Endothelial cell of umbilical vein (primary cell): ENCODE data around the gene SSUH2. TPM values are rescaled to one million over a fixed set of nuclear protein-coding genes. Genes with fewer than 3 reads are reported as not detected.

Source experiments
- BruUV-seq: library from RNA; stranded (reverse); fragments of 400-500 nt; replicated peaks from 2 replicates; lab custom pipeline; 2021; lab: Mats Ljungman, UMichigan
- CTCF ChIA-PET: fragments of 300-600, 350-600 bp; sonication (Branson Sonifier 250); formaldehyde crosslinking; loops from one replicate; lab custom pipeline; 2021; ENCODE audit warnings: antibody characterized with exemption, inconsistent platforms; lab: Charles Lee
- POLR2A ChIA-PET: fragments of 300-600, 350-600 bp; sonication (Branson Sonifier 250); formaldehyde crosslinking; loops from one replicate; lab custom pipeline; 2021; ENCODE audit warnings: antibody characterized with exemption, inconsistent platforms; lab: Charles Lee
- DNase-seq: peaks from one replicate; pipeline ENCODE4 v3.0.0-alpha.2; 2011; ENCODE audit warnings: low read depth, low spot score
- FAIRE-seq: peaks from 2 replicates; lab custom pipeline; 2011; peaks lifted over from hg19 to GRCh38; lab: Jason Lieb, UNC
- H2AFZ ChIP-seq: 2 replicates; pipeline ENCODE4 v1.6.0; 2012; ENCODE audit warnings: low read depth, low read length, control low read depth, inconsistent platforms
- H3K27ac ChIP-seq: 2 replicates; pipeline ENCODE4 v1.5.1; 2011; ENCODE audit warnings: low read depth, mild to moderate bottlenecking, control low read depth, low read length, moderate library complexity; ENCODE audit not compliant: insufficient read depth
- H3K27me3 ChIP-seq, 2 experiments: 2 replicates each; pipeline versions ENCODE4 v1.6.0 to v1.6.1; 2011; ENCODE audit warnings: low read length in 2 of 2, mixed read lengths in 1 of 2; ENCODE audit not compliant: control insufficient read depth in 2 of 2, insufficient read depth in 2 of 2
- H3K36me3 ChIP-seq, 2 experiments: 2 replicates in 1 of 2; 3 replicates in 1 of 2; pipeline ENCODE4 v1.5.1; 2011; ENCODE audit warnings: low read length in 2 of 2, mild to moderate bottlenecking in 1 of 2, moderate library complexity in 1 of 2; ENCODE audit not compliant: control insufficient read depth in 2 of 2, insufficient read depth in 2 of 2; ENCODE audit errors: extremely low read depth in 1 of 2
- H3K4me1 ChIP-seq: 3 replicates; pipeline ENCODE4 v1.5.1; 2011; ENCODE audit warnings: mild to moderate bottlenecking, low read length; ENCODE audit not compliant: control insufficient read depth, insufficient read depth; ENCODE audit errors: extremely low read depth
- H3K4me2 ChIP-seq: 2 replicates; pipeline ENCODE4 v1.6.1; 2011; ENCODE audit warnings: low read length, control low read depth, mixed read lengths; ENCODE audit not compliant: insufficient read depth
- H3K4me3 ChIP-seq, 3 experiments: fragments of 200-600 bp in 1 of 3; sonication (generic), shearing (Covaris generic) in 1 of 3; replicated peaks in 1 of 3; 2 replicates each; pipeline ENCODE4 v1.5.1; 2011 to 2016; ENCODE audit warnings: control low read depth in 3 of 3, low read length in 3 of 3, mild to moderate bottlenecking in 2 of 3, inconsistent platforms in 1 of 3, low read depth in 1 of 3, moderate library complexity in 1 of 3; ENCODE audit not compliant: insufficient read depth in 1 of 3
- H3K79me2 ChIP-seq: 2 replicates; pipeline ENCODE4 v1.6.0; 2012; ENCODE audit warnings: low read length, inconsistent platforms; ENCODE audit not compliant: control insufficient read depth, insufficient read depth
- H3K9ac ChIP-seq: replicated peaks from 2 replicates; pipeline ENCODE3; 2011; ENCODE audit warnings: low read length, control low read depth; ENCODE audit not compliant: insufficient read depth; ENCODE audit errors: extremely low read depth
- H3K9me1 ChIP-seq: replicated peaks from 3 replicates; pipeline ENCODE4 v1.6.0; 2011; ENCODE audit warnings: mild to moderate bottlenecking, low read length; ENCODE audit not compliant: control insufficient read depth, insufficient read depth; ENCODE audit errors: extremely low read depth
- H3K9me3 ChIP-seq: replicated peaks from 2 replicates; pipeline ENCODE4 v1.5.1; 2012; ENCODE audit warnings: low read length, inconsistent platforms; ENCODE audit not compliant: control insufficient read depth, insufficient read depth
- H4K20me1 ChIP-seq: replicated peaks from 2 replicates; pipeline ENCODE3; 2011; ENCODE audit warnings: mild to moderate bottlenecking, low read length; ENCODE audit not compliant: control insufficient read depth, insufficient read depth; ENCODE audit errors: extremely low read depth
- EZH2 ChIP-seq: IDR thresholded peaks from 2 replicates; pipeline ENCODE4 v1.6.1; 2012; ENCODE audit warnings: borderline replicate concordance, low read depth, mild to moderate bottlenecking, moderate library complexity, low read length, inconsistent platforms; ENCODE audit not compliant: severe bottlenecking
- FOS ChIP-seq: IDR thresholded peaks from 2 replicates; pipeline ENCODE4 v1.6.1; 2011; ENCODE audit warnings: mild to moderate bottlenecking, low read length, moderate library complexity, borderline replicate concordance; ENCODE audit not compliant: insufficient read depth
- GATA2 ChIP-seq: IDR thresholded peaks from 2 replicates; pipeline ENCODE4 v1.7.0; 2011; ENCODE audit warnings: low read depth, mild to moderate bottlenecking, moderate library complexity, mixed read lengths, low read length; ENCODE audit not compliant: insufficient read length, insufficient read depth
- JUN ChIP-seq: IDR thresholded peaks from 2 replicates; pipeline ENCODE4 v1.6.1; 2011; ENCODE audit warnings: borderline replicate concordance, low read depth; ENCODE audit not compliant: insufficient read length, insufficient read depth
- MYC ChIP-seq: IDR thresholded peaks from one replicate; pipeline ENCODE4 v1.6.1; 2011; ENCODE audit warnings: mild to moderate bottlenecking, low read depth, low read length
- POLR2A ChIP-seq: IDR thresholded peaks from 2 replicates; pipeline ENCODE4 v1.6.1; 2012; ENCODE audit warnings: low read depth, mild to moderate bottlenecking, control low read depth, low read length
- POLR2AphosphoS5 ChIP-seq: IDR thresholded peaks from 2 replicates; pipeline ENCODE4 v1.6.1; 2012; ENCODE audit warnings: low read depth, mild to moderate bottlenecking, control low read depth, low read length, moderate library complexity; ENCODE audit not compliant: insufficient read depth
- dilution Hi-C: fragments of 300-500 bp; cut with MboI; formaldehyde crosslinking; loops from one replicate; pipeline ENCODE4 v1.15.0; 2019; ENCODE audit warnings: low sequenced_read_pairs; ENCODE audit not compliant: extremely low pct_ligation_motif_present
- intact Hi-C: fragments of 100-400 bp; cut with micrococcal nuclease; formaldehyde crosslinking; loops from one replicate; pipeline ENCODE4 v1.10.0; 2022
- polyA plus RNA-seq, 4 experiments: library from polyadenylated mRNA; depleted of rRNA in 3 of 4; stranded (reverse) in 3 of 4; unstranded in 1 of 4; fragments of >200 nt; gene quantifications; 2 replicates each; pipeline versions ENCODE4 v1.2.1 to v1.2.3, GENCODE V29; 2011 to 2012; ENCODE audit warnings: missing spikeins in 1 of 4
- total RNA-seq: library from RNA; stranded (reverse); gene quantifications from 2 replicates; pipeline ENCODE4 v1.2.3, GENCODE V29; 2021
- TF ChIP-seq, protein P1 (sequence below), 2 donors: IDR thresholded peaks; 1 replicate in 1 of 2; 2 replicates in 1 of 2; pipeline ENCODE4 v1.5.1; 2011; ENCODE audit warnings: low read length in 2 of 2, mild to moderate bottlenecking in 2 of 2, moderate library complexity in 2 of 2, control low read depth in 1 of 2, inconsistent platforms in 1 of 2, low read depth in 1 of 2; ENCODE audit not compliant: insufficient read depth in 1 of 2; ENCODE audit errors: extremely low read depth in 1 of 2
- TF ChIP-seq, protein P2 (sequence below): IDR thresholded peaks from 2 replicates; pipeline ENCODE4 v1.6.1; 2011; ENCODE audit not compliant: insufficient read depth, insufficient read length

Gene SSUH2
- total and polyA plus RNA-seq, 2 donors (not counting 3 experiments of a cell fraction or from before 2014, with no cell fraction given): 0.44 TPM; not detected in 1

DNA sequence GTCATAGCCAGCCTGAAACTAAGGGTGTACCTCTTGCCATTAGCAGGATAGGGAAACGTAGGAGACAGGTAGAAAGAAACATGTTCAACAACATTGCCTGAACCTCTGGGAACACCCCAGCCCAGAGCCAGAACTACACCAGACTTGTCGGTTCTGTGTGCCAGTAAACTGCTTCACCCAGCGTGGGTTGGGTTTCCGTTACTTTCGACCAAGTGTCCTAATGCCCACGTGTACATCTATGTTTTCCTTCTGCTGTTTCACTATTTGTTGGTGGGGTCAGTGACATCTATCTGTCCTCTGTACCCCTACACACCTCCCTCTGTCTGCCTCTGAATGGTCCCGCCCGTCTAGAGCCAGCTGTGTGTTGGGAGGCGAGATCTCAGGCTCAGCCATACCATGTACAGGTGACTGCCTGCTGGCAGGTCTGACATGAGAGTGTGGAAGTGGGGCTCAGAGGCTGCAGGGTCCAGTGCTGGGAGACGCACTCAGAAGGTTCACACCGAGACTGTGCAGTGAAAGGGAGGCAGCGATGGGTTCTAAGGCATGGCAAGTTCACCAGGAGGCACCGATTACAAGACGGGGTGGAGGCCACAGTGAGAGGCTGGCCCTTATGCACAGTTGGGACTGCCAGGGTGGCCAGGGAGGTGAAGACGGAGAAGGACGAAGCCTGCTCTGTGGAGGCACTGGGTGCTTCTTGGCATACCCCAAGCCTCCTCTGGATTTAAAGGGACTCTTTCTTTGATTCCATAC, 36.4 kb downstream of the SSUH2 start:
- H3K4me1 ChIP-seq: no peaks in the 10 kb centered on the region
- BruUV-seq: no TSS peak
- no peaks in the 10 kb centered on the region for H3K36me3 ChIP-seq
- H3K79me2 ChIP-seq: no peaks in the 10 kb centered on the region
- no peak overlapping the region for H3K27ac ChIP-seq
- ChIA-PET CTCF (interaction anchor here (1.2 to 4.1 kb wide), 10 partner anchors 14 to 368 kb away, joined by 3 to 78 read pairs (median 7); partner anchors contain the start of gene LMCD1), POLR2A (no interaction called here)
- no peak overlapping the region for H2AFZ ChIP-seq
- TF ChIP-seq GATA2 (no peak), JUN (no peak), POLR2A (no peak), POLR2AphosphoS5 (no peak), EZH2 (no peak), MYC (no peak), FOS (no peak)
- TF ChIP-seq, protein P1, sequence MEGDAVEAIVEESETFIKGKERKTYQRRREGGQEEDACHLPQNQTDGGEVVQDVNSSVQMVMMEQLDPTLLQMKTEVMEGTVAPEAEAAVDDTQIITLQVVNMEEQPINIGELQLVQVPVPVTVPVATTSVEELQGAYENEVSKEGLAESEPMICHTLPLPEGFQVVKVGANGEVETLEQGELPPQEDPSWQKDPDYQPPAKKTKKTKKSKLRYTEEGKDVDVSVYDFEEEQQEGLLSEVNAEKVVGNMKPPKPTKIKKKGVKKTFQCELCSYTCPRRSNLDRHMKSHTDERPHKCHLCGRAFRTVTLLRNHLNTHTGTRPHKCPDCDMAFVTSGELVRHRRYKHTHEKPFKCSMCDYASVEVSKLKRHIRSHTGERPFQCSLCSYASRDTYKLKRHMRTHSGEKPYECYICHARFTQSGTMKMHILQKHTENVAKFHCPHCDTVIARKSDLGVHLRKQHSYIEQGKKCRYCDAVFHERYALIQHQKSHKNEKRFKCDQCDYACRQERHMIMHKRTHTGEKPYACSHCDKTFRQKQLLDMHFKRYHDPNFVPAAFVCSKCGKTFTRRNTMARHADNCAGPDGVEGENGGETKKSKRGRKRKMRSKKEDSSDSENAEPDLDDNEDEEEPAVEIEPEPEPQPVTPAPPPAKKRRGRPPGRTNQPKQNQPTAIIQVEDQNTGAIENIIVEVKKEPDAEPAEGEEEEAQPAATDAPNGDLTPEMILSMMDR (IDR thresholded peaks at IDR 0.05; ENCODE audit: extremely low read depth in 1 of 2, insufficient read depth in 1 of 2, low read depth in 1 of 2, low read length in 2 of 2): no peak
- TF ChIP-seq, protein P2, sequence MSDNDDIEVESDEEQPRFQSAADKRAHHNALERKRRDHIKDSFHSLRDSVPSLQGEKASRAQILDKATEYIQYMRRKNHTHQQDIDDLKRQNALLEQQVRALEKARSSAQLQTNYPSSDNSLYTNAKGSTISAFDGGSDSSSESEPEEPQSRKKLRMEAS: no peak
- DNase-seq: no peak
- no peak overlapping the region for H3K4me2 ChIP-seq
- no peaks in the 10 kb centered on the region for H3K9me1 ChIP-seq
- peaks cover 0 to 2% of the 10 kb centered on the region in 2 experiments for H3K27me3 ChIP-seq
- H3K9ac ChIP-seq: no peak overlapping the region
- H3K9me3 ChIP-seq: no peaks in the 10 kb centered on the region
- no peak for FAIRE-seq
- intact Hi-C loops (no loop called here), dilution Hi-C loops (no loop called here)
- no peaks in the 10 kb centered on the region for H4K20me1 ChIP-seq
- H3K4me3 ChIP-seq: no peak overlapping the region
